Measurements from ENCODE around the gene ARID1B.

GRCh38 chr6:157106487-157106886 lies 329.3 kb downstream of the ARID1B start:
- TF ChIP-seq RAD21 (CRISPR knock-in tag; conservative IDR thresholded peaks at IDR 0.05 in 1 of 2, IDR thresholded peaks at IDR 0.05 in 1 of 2) (no peak), NFE2 (IDR thresholded peaks at IDR 0.05; ENCODE audit: low read depth) (no peak), SRSF9 (IDR thresholded peaks at IDR 0.05; ENCODE audit: borderline replicate concordance, low read depth, low read length) (no peak), POLR2A (conservative IDR thresholded peaks at IDR 0.05) (no peak)
